Naive B cell (primary cell): ENCODE results near the gene ENG. TPM values are rescaled to one million over a fixed set of nuclear protein-coding genes. Genes with fewer than 3 reads are reported as not detected.
A peak's percentile ranks its signal among the peaks of the same experiment; 100 is the strongest.
"Not testable (repeated sequence)": the region's sequence is repeated elsewhere in the genome, so short reads cannot be mapped to it uniquely, and the experiment has no call there.

Experiments
- ATAC-seq, 2 donors: fragments of 150-1000 bp; cut with Tn5 transposase; 2 replicates each; pipeline ENCODE4 v1.10.0; 2021; ENCODE audit warnings: low read depth in 2 of 2, mild to moderate bottlenecking in 2 of 2, moderate library complexity in 2 of 2
- DNase-seq: peaks from one replicate; pipeline ENCODE4 v3.0.0; 2022
- H3K27ac Mint-ChIP-seq, 6 donors: one replicate each; pipeline ENCODE4 v1.8.0; 2020 to 2022; ENCODE audit warnings: mild to moderate bottlenecking in 6 of 6, mixed read lengths in 6 of 6, moderate library complexity in 5 of 6, inconsistent platforms in 2 of 6
- H3K27me3 Mint-ChIP-seq, 3 donors: one replicate each; pipeline ENCODE4 v1.8.0; 2021 to 2022; ENCODE audit warnings: mixed read lengths in 3 of 3, mild to moderate bottlenecking in 1 of 3
- H3K36me3 Mint-ChIP-seq, 2 donors: one replicate each; pipeline ENCODE4 v1.8.0; 2020 to 2022; ENCODE audit warnings: mixed read lengths in 2 of 2, inconsistent platforms in 1 of 2, mild to moderate bottlenecking in 1 of 2
- H3K4me1 Mint-ChIP-seq, 3 donors: one replicate each; pipeline ENCODE4 v1.8.0; 2020 to 2022; ENCODE audit warnings: mixed read lengths in 3 of 3, inconsistent platforms in 1 of 3, mild to moderate bottlenecking in 1 of 3, moderate library complexity in 1 of 3
- H3K4me3 Mint-ChIP-seq, 8 donors: one replicate each; pipeline ENCODE4 v1.8.0; 2020 to 2022; ENCODE audit warnings: mild to moderate bottlenecking in 8 of 8, mixed read lengths in 8 of 8, moderate library complexity in 8 of 8, inconsistent platforms in 2 of 8
- H3K9me3 Mint-ChIP-seq, 7 donors: one replicate each; pipeline ENCODE4 v1.8.0; 2020 to 2022; ENCODE audit warnings: mixed read lengths in 7 of 7, mild to moderate bottlenecking in 5 of 7, inconsistent platforms in 2 of 7, moderate library complexity in 1 of 7
- polyA plus RNA-seq, 6 donors: library from polyadenylated mRNA; unstranded; fragments of 300-500 nt; fragmentation: Illumina TruSeq; gene quantifications; one replicate each; pipeline ENCODE4 v1.2.3, GENCODE V29; 2021; ENCODE audit warnings: low read depth in 6 of 6

The ENG gene
- polyA plus RNA-seq, 6 donors from 2014 or later = 3.5 to 8.2 (median 5.8) TPM; not detected in 1

DNA sequence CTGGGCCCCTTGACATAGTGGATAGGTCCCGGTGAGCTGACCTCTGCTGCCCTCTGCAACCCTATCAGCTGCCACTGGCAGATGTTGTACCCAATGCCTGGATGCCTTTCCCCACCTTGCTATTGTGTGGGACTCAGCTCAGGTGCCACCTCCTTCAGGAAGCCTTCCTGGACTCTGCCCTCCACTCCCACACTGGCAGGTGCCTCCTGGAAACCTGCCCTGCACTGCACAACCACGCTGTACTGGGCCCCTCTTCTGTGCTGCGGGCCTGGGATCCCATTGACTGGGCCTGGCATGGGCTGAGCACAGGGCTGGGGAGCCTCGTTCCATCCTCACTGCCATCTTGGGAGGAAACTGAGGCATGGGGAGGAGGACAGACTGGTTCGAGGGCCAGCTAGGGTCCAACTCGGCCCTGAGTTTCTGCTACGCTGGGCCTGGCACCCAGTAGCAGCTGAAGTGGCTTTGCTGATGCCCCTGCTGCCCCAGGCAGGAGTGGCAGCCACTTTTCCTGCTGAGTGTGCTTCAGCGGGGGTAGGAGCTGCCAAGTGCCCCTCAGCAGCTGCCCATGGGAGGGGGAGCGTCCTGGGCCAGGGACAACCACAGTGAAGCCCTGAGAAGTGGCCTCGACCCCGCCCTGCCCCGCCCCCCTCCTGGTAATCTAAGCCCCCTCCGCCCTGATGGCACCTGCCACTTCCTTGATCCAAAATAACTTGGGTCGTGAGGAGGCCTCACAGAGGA, 21.7 kb upstream of the ENG start:
- Mint-ChIP-seq H3K4me1 (peaks cover 15 to 32% (median 16%) of the 10 kb centered on the region in 3 donors), H3K27me3 (peaks cover 0 to 23% (median 0%) of the 10 kb centered on the region in 3 donors), H3K36me3 (no peaks in the 10 kb centered on the region), H3K4me3 (peak overlapping the region in 1 of 8 donors; percentile 67), H3K27ac (peak overlapping the region in 1 of 6 donors; percentile 24), H3K9me3 (no peaks in the 10 kb centered on the region)
- ATAC-seq (no peak), DNase-seq (no peak)

DNA sequence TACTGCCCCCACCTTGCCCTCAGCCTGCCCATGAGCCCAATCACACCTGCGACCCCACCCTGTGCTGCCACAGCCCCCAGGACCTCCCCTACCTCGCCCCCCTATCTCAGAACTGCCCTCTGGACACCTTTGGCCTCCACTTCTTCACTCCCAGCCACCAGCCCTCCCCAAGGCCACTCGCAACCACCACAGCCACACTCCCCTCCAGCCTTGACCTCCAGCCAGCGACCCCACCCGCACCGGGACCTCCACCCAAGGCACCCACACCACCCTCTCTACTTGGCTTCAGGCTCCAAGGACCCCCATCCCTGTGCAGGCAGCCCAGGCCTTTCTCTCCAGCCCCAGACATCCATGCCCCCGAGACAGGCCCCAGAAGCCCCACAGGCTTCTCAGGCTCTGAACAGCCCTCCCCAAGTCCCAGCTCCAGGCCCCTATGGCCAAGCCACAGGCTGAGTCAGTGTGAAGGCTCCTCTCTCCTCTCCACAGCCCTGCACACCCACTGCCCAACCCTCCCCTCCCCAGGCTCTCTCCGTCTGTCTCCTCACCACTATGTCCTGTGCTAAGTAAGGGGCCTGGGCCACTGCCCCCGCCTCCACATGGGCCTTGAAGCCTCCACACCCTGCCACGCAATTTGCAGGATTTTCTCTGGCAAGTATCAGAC, 21.0 kb upstream of the ENG start:
- ATAC-seq = no peak
- H3K4me3 Mint-ChIP-seq = no peak overlapping the region
- no peak for DNase-seq
- H3K9me3 Mint-ChIP-seq = no peaks in the 10 kb centered on the region
- H3K4me1 Mint-ChIP-seq = peaks cover 14 to 31% (median 15%) of the 10 kb centered on the region in 3 donors
- no peaks in the 10 kb centered on the region for H3K36me3 Mint-ChIP-seq
- H3K27ac Mint-ChIP-seq = no peak overlapping the region
- H3K27me3 Mint-ChIP-seq = peaks cover 0 to 23% (median 0%) of the 10 kb centered on the region in 3 donors

GRCh38 chr9:127874301-127875221, 20.1 kb upstream of the ENG start:
- peaks cover 0 to 23% (median 0%) of the 10 kb centered on the region in 3 donors for H3K27me3 Mint-ChIP-seq
- H3K27ac Mint-ChIP-seq = peak overlapping the region in 1 of 6 donors; percentile 47
- no peak overlapping the region for H3K4me3 Mint-ChIP-seq

DNA sequence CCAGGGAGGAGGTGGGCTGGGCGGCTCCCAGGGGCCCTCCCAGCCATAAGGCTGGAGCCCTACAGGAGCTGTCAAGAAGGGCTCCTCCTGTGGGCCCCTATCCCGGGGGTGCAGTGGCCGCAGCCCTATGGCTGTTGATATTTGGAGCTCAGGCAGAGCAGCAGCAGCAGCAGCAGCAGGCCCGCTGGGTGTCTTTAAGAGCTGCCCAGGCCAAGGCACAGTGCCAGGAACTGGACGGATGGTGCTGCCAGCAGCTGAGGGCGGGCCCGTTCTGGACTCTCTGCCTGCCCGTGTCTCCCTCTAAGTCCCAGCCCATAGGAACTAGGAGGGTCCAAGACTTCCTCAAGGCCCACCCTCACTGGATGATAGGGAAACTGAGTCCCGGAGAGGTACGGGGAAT, 19.4 kb upstream of the ENG start:
- H3K27me3 Mint-ChIP-seq = peaks cover 0 to 23% (median 0%) of the 10 kb centered on the region in 3 donors
- H3K4me1 Mint-ChIP-seq = peaks cover 11 to 23% (median 11%) of the 10 kb centered on the region in 3 donors
- ATAC-seq (no peak), DNase-seq (no peak)
- no peaks in the 10 kb centered on the region for H3K9me3 Mint-ChIP-seq
- H3K4me3 Mint-ChIP-seq = no peak overlapping the region
- peak overlapping the region in 1 of 6 donors; percentile 47 for H3K27ac Mint-ChIP-seq
- H3K36me3 Mint-ChIP-seq = no peaks in the 10 kb centered on the region

More at GRCh38 chr9:127874301-127875221, 20.1 kb upstream of the ENG start:
- peaks cover 14 to 27% (median 15%) of the 10 kb centered on the region in 3 donors for H3K4me1 Mint-ChIP-seq
- no peak for ATAC-seq
- H3K9me3 Mint-ChIP-seq = no peaks in the 10 kb centered on the region
- no peak for DNase-seq
- no peaks in the 10 kb centered on the region for H3K36me3 Mint-ChIP-seq

GRCh38 chr9:127873223-127873691, 18.8 kb upstream of the ENG start:
- Mint-ChIP-seq H3K4me1 (peaks cover 6 to 17% (median 7%) of the 10 kb centered on the region in 3 donors), H3K27me3 (peaks cover 0 to 23% (median 0%) of the 10 kb centered on the region in 3 donors)

GRCh38 chr9:127872369-127873222, 18.1 kb upstream of the ENG start:
- ATAC-seq (no peak), DNase-seq (no peak)
- Mint-ChIP-seq H3K27ac (peak overlapping the region in 2 of 6 donors; percentile 74 to 92), H3K4me3 (no peak overlapping the region), H3K36me3 (no peaks in the 10 kb centered on the region), H3K27me3 (peaks cover 0 to 19% (median 0%) of the 10 kb centered on the region in 3 donors), H3K9me3 (no peaks in the 10 kb centered on the region), H3K4me1 (peaks cover 0 to 12% (median 5%) of the 10 kb centered on the region in 3 donors)

More at GRCh38 chr9:127873223-127873691, 18.8 kb upstream of the ENG start:
- Mint-ChIP-seq H3K9me3 (no peaks in the 10 kb centered on the region), H3K36me3 (no peaks in the 10 kb centered on the region), H3K27ac (no peak overlapping the region), H3K4me3 (no peak overlapping the region)
- DNase-seq (no peak), ATAC-seq (no peak)

GRCh38 chr9:127871531-127871930, 17.1 kb upstream of the ENG start:
- Mint-ChIP-seq H3K4me1 (peaks cover 0 to 13% (median 0%) of the 10 kb centered on the region in 3 donors), H3K9me3 (no peaks in the 10 kb centered on the region), H3K27me3 (peaks cover 0 to 11% (median 0%) of the 10 kb centered on the region in 3 donors), H3K27ac (no peak overlapping the region), H3K36me3 (no peaks in the 10 kb centered on the region), H3K4me3 (peak overlapping the region in 1 of 8 donors; percentile 44)
- no peak for DNase-seq
- no peak for ATAC-seq

- Mint-ChIP-seq H3K27me3 (peaks cover 0 to 9% (median 0%) of the 10 kb centered on the region in 3 donors), H3K27ac (peak overlapping the region in 1 of 6 donors; percentile 14), H3K4me3 (no peak overlapping the region), H3K36me3 (no peaks in the 10 kb centered on the region), H3K4me1 (peaks cover 2 to 18% (median 2%) of the 10 kb centered on the region in 3 donors), H3K9me3 (no peaks in the 10 kb centered on the region)
- ATAC-seq (no peak), DNase-seq (no peak)
These were observed 16.4 kb upstream of the ENG start for GRCh38 chr9:127870887-127871286.

- not testable (repeated sequence) for H3K36me3 Mint-ChIP-seq, H3K4me3 Mint-ChIP-seq, H3K27me3 Mint-ChIP-seq, H3K27ac Mint-ChIP-seq, DNase-seq, ATAC-seq, H3K9me3 Mint-ChIP-seq
- H3K4me1 Mint-ChIP-seq = peaks cover 9 to 26% (median 10%) of the 10 kb centered on the region in 3 donors
These were observed 15.7 kb upstream of the ENG start for GRCh38 chr9:127870153-127870491.

- DNase-seq = peak; percentile 77
- Mint-ChIP-seq H3K27me3 (no peaks in the 10 kb centered on the region), H3K4me1 (peaks cover 13 to 32% (median 14%) of the 10 kb centered on the region in 3 donors), H3K9me3 (no peaks in the 10 kb centered on the region), H3K4me3 (no peak overlapping the region), H3K36me3 (no peaks in the 10 kb centered on the region), H3K27ac (peak overlapping the region in 3 of 6 donors; percentile 12 to 65 (median 44))
- peak; percentile 67 to 79 for ATAC-seq
These were observed 15.1 kb upstream of the ENG start for GRCh38 chr9:127869310-127870152.

DNA sequence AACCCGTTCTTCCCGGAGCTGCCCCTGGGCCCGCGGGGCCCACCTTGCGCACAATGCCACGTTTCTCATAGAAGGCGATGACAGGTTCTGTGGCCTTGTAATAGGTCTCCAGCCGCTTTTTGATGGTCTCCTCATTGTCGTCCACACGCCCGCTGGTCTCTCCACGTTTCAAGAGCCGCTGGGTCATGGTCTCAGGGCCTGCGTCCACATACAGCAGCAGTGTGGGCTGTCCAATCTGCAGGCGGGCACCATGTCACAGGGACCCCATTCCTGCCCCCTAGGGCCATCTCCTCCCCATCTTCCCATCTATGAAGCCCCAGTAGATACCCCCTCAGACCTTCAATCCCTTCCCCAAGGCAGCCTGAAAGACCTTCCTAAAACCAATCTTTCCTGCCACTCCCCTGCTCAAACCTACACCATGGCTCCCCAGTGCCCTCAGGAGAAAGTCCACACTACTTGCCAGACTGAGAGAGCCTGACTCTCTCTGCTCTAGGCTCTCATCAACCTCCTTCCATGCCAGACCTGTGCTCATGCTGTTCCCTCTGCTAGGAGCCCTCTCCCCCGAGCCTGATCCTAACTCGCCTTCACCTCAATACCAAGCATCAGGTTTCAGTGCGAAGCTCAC, 13.9 kb upstream of the ENG start:
- Mint-ChIP-seq H3K36me3 (no peaks in the 10 kb centered on the region), H3K4me1 (peaks cover 14 to 40% (median 14%) of the 10 kb centered on the region in 3 donors)

More for the DNA sequence above, 13.9 kb upstream of the ENG start:
- no peak for ATAC-seq
- H3K9me3 Mint-ChIP-seq = no peaks in the 10 kb centered on the region
- no peak for DNase-seq
- peak overlapping the region in 4 of 6 donors; percentile 26 to 90 (median 68) for H3K27ac Mint-ChIP-seq
- H3K4me3 Mint-ChIP-seq = no peak overlapping the region
- no peaks in the 10 kb centered on the region for H3K27me3 Mint-ChIP-seq
